ENCODE measurements around the gene WEE2.

The WEE2 gene

DNA sequence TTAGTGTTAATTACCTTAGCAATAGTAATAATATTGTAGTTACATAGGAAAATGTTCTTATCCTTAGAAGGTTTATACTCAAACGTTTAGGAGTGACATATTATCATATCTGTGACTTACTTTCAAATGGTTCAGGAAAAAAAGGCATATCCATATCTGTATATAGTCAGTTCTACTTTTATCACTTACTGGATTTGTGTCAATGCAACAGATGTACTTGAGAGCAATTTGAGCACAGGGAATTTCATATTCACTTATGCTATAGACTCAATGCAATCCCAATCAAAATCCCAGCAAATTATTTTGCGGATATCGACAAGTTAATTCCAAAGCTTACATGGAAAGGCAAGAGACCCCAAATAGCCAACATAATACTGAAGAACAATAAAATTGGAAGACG is 16.2 kb upstream of the WEE2 start:
- no peak for DNase-seq

DNA sequence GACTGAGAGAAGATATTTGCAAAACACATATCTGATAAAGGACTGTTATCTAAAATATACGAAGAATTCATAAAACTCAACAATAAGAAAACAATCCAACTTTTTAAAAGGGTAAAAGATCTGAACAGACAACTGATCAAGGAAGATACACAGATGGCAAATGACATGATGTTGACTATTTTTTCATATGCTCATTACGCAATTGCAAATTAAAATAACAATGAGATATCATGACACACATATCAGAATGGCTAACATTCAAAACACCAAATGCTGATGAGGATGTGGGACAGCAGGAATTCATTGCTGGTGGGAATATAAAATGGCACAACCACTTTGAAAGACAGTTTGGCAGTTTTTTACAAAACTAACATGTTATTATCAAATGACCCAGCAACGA is 15.1 kb upstream of the WEE2 start:
- no peak for DNase-seq

DNA sequence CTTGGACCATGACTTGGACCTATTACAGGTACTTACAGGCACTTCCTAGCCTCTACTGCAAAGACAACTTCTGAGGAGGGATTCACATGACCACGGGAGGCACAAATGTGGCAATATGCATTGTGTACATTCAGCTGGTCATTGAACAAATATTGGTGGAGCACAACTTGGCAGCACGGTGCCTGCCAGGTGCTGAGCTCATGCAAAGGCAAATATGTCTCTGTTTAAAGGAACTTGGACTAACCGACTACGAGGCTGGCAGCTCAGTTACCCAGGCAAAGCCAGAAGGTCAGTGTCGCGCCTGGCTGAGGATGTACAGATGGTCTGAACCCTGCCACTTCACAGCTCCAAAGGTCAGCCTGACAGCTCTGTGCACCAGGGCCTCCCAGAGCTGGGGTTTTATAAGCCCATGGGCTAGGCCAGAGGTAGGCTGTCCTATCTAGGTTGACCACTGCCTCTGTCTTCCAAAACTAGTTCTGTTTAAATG is 12.3 kb upstream of the WEE2 start:
- DNase-seq = no peak

DNA sequence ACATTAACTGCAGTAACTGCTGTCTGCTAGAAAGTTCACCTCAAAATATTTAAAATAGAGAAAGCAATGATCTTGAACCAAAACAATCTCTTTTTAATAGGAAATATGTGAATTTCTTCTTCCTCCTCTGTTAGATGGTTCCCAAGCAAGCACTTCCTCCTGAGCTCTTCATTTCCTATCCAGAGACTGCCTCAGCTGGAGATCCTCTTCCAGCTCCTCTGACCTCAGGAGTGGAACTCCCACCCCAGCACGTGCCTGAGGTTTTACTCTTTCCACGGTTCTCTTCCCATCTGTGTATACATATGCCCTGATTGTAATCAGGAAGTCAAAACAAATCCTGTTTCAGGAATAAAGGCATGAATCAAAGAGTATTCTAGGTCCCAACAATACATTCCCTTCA is 11.8 kb upstream of the WEE2 start:
- no peak for DNase-seq

DNA sequence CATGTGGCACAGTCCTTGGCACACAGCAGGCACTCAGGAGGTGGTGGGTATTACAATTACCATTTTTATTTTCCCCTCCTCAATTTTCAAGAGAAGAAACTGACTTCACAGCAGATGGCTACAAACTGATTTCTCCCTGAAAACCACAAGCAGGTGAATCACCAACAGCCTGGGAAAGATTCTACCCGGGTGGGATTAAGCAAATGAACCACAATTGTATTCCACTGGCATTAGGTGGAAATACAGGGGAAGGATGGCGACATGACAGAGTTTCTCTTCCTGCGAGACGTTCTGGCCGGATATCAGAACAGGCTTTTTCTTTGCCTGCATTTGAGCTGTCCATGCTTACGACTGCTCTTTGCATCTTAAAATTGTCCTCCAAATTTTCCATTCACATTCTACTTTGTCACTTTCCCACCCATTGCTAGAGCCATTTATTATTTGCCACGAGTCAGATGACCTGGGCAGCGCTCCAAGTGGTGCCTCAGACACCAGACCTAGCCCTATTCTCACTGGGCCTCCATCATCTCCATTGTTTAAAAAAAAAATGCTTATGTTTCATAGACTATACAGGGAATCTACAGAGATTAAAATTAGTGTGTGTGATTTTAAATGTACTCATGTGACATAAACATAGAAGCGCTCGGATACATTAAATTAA is 10.8 kb upstream of the WEE2 start:
- DNase-seq = peak; percentile 21

DNA sequence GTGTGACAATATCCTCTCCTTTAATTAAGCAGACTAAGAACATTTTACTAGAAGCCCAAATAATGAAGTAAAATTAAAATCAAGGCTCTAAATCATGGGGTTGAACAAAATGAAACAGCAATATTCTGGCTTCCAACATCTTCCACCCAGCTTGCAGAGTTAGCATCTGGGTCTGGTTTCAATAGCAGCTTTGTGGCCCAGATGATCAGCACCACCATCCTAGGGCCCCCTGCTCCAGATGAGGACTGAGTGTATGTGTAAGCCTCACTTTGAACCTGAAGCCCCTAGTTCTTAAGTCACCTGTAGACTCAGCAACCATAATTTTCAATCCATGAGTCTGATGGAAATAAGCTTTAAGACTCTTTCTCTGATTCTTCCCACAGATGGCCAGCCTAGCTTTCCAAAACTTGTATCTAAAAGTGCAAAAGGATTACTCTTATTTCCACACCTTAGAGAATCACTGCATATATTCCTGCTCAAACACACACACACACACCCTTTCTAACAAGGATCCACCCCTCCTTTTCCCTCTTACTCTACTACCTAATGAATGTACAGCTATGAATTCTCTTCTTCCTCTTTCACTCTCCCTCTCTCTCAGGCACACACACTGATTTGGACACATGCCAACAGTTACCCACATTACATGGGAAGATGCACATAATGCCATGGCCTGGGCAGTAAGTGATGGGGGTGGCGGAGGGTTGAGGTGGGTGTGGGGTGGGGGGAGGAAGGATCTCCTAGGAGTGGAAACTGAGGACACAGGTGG is 9.7 kb upstream of the WEE2 start:
- peak; percentile 66 for DNase-seq

DNA sequence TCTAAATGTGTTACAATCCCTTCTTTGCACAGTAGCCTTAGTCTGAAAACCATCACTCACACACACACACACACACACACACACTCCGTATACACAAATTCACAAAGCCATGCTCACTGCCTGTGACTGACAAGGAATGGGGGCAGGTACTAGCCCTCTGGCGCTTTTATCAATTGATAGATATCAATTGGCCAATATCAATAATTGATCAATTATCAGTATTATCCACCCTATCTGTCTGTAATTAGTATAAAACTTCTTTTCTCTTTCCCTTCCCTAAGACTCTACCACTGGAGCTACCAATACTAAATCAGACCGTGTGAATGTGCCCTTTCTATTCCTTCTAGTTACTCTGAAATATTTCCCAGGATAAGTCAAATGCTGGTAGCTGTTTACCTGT is 8.3 kb upstream of the WEE2 start:
- no peak for DNase-seq

DNA sequence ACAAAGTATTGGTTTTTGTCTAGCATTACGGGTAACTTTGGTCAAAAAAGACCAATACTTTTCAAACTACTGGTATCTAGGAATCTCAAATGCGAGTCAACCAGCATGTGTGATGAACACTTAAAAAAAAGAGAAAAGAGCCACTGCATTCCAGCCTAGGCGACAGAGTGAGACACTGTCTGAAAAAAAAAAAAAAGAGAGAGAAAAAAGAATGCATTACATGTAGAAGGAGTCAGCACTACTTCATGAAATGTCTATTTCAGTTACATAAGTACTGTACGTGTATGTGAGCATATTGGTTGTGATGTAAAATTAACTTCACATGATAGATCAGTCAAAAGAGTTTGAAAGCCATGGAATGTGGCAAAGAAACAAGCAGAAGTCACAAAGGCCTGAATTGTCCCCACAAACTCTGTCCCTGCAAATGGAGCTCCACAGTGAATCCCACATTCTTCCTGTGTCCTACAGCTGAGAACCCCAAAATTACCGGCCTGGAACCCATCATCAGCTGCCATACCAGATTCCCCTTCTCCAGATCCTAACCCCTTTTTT is 7.8 kb upstream of the WEE2 start:
- no peak for DNase-seq

DNA sequence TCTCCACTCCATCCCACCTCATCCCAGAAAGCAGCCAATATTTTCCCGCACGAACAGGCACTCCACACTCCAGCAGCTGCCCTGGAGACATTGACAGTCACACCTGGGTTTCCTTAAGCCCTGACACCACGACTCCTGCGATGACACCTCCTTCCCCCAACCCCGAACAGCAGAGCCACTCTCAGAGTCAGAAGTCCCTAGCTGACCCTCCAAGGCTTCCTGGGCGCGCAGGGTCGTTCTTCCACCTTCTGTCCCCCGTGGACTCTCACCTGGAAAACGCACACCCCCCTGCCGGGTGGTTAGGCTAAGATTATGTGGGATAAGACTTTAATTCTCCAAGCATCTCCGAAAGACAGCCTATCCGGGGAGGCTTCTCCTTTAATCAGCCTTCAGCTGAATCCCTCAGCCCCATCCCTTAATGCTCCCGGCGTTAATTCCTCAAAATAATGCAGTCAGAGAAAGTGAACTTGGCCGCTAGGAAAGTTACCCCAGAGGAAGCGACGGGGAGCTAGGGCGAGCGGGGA is 7.2 kb upstream of the WEE2 start:
- peak; percentile 26 for DNase-seq

DNA sequence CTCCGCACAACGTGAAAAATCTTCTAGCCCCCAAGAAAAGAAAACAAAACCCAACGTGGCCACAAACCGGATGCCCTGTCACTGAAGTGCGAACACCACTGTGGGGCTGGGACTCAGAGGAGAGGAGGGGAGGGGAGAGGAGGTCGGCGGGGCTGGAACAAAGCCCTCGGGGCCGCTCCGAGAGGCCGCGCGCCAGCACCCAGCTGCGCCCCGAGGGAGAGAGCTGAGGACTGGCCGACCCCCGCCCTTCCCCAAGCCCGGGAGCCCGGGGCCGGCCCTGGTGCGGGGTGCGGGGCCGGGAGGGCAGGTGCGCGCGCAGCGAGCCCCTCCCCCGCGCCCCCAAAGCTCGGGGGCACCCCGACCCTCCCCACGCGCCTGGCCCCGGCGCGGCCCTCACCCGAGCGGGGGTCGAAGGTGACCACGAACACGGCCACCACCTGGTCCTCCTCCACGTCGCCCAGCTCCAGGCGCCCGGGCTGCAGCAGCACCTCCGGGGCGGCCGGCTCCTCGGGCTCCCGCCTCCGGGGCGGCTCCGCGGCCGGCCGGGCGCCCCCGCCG is 6.6 kb upstream of the WEE2 start:
- peak; percentile 66 for DNase-seq

DNA sequence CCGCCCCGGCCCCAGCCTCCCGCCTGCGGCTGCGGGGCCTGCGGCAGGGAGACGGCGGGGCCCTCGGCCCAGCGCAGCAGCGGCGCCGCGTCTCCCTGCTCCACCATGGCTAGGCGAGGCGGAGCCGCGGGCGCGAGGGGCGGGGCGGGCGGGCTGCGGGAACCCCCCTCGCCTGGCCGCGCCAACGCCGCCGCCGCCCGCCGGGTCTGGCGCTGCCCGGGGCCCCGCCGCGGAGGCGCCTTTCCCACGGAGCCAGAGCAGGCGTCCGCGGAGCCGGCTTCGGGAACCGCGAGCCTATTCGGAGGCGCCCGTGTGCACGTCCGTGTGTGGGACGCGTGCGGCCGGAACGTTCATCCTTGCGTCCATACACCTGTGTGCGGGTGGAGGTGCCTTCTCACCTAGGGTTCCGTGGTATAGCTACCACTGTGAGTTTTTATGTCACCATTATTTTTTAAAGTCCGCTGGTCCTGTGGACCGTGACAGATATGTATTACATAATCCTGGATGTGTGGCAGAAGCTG is 6.0 kb upstream of the WEE2 start, which contains the start of gene DENND11:
DENND11 (minus strand) TSS at position 120 of the 521 bp plus-strand sequence; CDS start at position 107, 13 bp downstream.
- DNase-seq = peak; percentile 59

DNA sequence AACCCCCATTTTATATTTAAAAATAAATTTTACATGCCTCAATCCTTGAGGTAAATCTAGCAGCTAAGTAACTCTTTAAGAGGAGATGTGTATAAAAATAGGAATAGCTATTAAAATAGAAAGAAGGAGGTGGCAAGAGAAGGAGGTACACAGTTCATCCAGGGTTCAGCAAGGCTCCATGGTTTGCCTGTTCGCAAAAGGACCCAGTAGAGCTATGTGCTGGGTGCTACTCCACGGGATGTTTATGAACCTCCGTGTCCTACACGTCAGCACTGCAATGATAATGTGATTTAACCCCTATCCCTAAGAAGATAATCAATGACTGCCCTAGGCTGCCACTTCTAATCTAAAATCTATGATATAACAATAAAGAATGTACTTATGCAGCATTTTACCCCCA is 5.3 kb upstream of the WEE2 start:
- no peak for DNase-seq

DNA sequence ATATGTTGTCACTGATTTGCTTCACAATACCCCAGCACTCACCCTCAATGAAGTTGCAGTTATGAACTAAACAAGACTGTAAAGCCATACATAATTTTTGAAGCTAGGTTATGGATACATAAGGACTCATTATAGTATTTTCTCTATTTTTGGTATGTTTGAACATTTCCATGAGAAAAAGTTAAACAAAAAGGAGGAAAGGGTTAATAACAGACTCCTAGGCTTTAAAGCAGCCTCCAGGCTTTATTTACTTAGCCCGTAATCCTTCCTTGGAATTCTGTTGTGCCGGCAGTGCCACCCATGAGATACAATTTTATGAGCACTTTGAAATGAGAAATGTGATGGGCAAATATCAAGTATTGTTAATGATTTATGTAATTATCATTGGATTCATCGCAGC is 4.0 kb upstream of the WEE2 start:
- no peak for DNase-seq

DNA sequence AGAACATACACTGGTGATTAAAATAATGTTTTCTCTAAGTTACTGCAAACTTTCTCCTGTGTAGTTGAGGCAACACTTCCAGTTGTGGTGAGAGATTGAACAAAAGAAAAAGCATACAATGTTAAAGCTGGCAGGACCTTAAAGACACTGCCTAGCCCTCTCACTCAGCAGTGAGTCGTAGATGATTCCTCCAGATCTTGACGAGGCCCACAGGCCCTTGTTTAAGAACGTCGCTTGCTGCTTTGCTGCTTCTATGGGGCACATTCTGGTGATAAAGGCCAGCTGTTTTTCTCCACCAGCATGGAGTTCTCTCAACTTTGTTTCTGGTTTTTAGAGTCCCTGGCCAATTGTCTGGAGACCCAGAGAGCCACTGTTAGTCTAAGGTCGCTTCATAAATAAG is 3.4 kb upstream of the WEE2 start:
- DNase-seq = no peak

DNA sequence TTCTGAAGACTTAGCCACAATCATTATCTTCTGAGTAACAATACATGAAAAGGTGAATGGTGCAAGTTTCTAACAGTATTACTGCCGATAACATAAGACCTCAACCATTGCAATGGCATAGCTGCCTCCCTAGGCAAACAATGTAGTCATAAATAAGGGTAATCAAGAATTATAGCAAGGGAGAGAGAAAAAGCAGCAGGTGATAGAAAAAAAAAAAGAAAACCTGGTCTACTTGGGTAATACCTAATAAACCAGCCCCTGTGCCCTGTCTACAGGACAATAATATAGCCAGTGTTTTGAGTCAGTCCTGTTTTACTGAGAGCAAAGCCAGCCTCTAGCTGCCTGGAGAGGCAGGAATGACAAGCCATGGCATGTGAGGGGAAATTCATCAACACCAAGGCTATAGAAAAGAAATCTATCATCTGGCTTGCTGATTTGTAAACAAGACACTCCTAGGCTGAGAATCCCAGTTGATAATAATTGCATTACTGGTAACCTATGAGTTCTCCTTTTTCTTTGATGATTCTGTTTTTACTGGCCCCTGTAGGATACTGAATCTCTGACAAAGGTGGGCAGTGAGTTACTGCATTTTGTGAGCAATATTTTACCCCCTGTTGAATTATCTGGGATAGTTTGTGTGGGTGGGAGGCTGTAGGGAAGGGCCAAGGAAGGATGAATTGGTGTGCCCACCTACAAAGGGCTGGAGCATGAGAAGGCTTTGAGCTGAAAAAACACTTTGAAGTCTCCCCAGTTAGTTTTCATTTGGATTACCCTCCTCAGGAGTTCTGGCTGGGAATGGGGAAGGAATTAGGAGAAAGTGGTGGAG is 1.7 kb upstream of the WEE2 start:
- no peak for DNase-seq

DNA sequence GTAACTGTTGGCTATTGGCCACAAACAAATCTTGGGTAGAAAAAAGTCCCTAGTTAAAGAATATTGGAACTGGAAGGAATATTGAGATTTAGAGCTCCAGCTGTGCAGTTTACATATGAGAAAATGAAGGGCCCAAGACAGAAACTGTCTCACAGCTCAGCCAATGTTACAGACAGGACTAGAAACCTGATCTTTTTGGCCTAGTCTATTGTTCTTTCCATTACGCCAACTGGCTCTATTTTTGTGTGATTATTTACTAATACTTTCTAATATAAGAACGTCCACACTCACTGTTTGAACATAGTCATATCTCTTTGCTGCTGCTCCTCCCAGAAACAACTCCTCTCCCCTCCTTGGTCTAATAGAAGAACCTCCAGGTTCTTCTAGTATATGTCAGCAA is 1.2 kb downstream of the WEE2 start:
- DNase-seq = no peak

DNA sequence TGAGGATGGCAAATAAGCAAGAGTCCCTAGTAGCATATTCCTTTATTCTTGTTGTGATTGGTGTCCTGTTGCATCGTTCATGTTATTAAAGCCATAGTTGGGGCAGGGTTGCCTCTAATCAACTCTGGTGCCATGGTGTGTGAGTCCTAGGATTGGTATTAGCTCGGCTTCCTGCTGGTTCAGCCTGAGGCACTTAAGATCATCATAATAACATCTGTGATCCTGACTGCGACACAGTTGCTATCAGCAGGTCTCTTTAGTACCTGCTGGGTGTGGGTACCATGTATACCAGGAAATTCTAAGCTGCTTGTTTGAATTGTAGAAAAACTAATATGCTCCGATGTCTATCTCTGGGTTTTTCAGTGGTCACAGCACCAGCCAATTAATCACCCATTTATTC is 1.6 kb downstream of the WEE2 start:
- no peak for DNase-seq

DNA sequence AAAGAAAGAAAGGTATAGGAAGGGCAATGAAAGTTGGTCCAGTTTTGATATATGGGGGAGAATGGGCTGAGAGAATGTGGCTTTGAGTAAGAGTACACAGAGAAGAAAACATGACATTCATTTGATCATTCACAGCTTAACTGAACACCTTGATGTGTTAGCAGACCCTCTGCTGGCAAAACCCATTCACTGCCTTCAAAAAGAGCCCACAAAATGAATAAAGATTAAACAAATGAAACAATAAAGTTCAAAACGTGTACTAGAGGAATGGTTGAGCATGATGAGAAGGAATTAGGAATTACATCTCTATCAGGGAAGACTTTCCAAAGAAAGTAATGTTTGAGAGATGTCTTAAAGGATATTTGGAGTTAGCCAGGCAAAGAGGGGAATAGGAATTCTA is 2.1 kb downstream of the WEE2 start:
- no peak for DNase-seq

DNA sequence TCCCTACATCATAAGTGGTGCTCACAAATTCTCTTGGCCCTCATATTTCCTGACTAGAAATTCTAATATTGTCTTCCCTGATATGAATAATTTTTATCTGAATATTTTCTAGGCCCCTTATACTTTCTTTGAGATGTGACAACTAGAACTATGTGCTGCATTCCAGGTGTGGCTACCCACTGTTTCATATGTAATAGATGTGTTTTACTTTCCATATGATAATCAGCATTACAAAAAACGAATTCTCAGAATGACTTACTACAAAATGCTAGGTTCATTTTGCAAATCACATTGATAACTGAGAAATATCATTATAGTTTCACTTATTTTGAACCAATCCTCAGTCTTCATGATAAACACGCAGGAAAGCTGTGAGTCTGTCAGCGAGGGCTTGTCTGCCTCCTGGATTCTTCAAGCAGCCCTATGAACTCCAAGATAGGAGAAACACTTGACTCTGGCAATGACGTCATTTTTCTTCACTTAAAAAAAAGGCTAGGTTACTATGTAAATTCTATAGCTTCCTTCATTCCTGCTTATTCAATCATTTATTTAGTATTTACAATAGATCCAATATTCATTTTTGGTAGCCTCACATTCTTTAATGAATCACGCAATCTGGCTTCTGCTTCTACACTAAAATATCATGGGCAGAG is 4.6 kb downstream of the WEE2 start:
- no peak for DNase-seq

DNA sequence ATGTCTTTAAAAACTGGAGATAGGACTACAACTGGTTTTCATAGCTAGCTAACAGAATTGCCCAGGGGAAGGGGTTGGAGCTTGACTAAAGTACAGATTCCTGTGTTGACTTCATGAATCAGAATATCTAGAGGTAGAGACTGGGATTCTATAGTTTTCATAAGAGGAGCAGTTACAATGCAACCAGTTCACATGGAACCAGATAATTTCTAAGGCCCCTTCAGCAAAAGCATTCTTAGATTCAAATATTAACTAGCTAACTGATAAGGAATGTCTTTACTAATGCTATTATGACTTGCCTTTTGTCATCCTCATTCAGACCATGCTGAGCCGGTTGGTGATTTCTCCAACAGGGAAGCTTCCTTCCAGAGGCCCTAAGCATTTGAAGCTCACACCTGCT is 5.7 kb downstream of the WEE2 start:
- no peak for DNase-seq

DNA sequence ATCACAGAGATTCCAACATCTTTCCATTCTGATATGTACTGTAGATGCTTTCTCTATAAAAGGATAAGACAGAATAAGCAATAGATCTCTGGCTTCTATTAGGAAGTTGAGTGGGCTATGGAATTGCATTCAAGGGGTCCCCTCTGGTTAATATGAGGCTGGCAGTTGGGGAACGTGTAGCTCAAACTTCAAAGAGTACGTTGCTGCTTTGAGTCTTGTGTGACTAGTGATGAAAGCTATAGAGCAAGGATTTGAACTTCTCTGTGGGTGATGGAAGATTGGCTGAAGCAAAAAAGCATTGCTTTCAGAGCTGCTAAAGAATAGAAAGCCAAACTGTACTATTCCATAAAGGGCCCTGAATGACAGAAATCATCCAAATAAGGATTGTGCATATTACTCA is 6.4 kb downstream of the WEE2 start:
- DNase-seq = no peak

DNA sequence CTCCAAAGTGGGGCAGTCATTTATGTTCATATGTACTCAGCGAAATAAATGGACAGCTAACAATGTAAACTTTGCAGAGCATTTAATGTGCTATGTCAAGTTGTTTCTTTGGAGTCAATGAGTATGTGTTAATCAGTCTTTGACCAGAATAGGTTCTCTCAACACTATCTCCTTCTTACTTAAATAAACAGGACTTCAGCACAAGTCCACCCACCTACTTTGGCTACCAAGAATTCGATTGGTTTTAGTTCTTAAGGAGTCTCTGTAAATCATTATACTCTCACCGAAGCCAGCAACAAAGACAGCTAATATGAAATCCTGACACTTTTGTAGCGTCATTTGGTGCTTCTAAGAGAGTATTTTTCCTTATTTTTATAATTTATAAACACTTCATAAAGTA is 6.9 kb downstream of the WEE2 start:
- no peak for DNase-seq

Data from hematopoietic multipotent progenitor cell treated with erythropoietin and hydrocortisone succinate and interleukin-3 and kit ligand, for 6 days (in vitro differentiated cells).